GM18870 (cell line): ENCODE measurements around the gene SELENOW.
"Not testable (repeated sequence)": the region's sequence is repeated elsewhere in the genome, so short reads cannot be mapped to it uniquely, and the experiment has no call there.

Source experiments
- ATAC-seq: cut with Tn5 transposase; IDR thresholded peaks from one replicate; pipeline ENCODE4 v1.9.1; 2021; ENCODE audit warnings: moderate library complexity; ENCODE audit not compliant: unreplicated experiment

The SELENOW gene

GRCh38 chr19:47778049-47778953 lies at the start of gene SELENOW:
Gene SELENOW, plus strand, starts transcription at chr19:47778703. Its CDS starts 83 bp downstream, at chr19:47778786.
- no peak for ATAC-seq

GRCh38 chr19:47729468-47729798 lies 49.1 kb upstream of the SELENOW start:
- ATAC-seq = no peak

- no peak for ATAC-seq
Observed at GRCh38 chr19:47729799-47730520, 48.5 kb upstream of the SELENOW start.

GRCh38 chr19:47730521-47730889 lies 48.0 kb upstream of the SELENOW start:
- no peak for ATAC-seq

- ATAC-seq = no peak
Observed at GRCh38 chr19:47730910-47731309, 47.6 kb upstream of the SELENOW start.

- no peak for ATAC-seq
Observed at GRCh38 chr19:47735131-47735530, 43.4 kb upstream of the SELENOW start.

GRCh38 chr19:47740866-47741519 lies 37.5 kb upstream of the SELENOW start:
- no peak for ATAC-seq

- ATAC-seq = no peak
Observed at GRCh38 chr19:47741544-47742140, 36.9 kb upstream of the SELENOW start.

GRCh38 chr19:47742634-47743033 lies 35.9 kb upstream of the SELENOW start:
- no peak for ATAC-seq

GRCh38 chr19:47745010-47745901 lies 33.2 kb upstream of the SELENOW start, which contains the start of gene NOP53:
Gene NOP53, plus strand, starts transcription at chr19:47745546. Its CDS starts 14 bp downstream, at chr19:47745560.
- ATAC-seq = peak; percentile 71

GRCh38 chr19:47746129-47746528 lies 32.4 kb upstream of the SELENOW start:
- ATAC-seq = not testable (repeated sequence)

- ATAC-seq = no peak
Observed at GRCh38 chr19:47749326-47749725, 29.2 kb upstream of the SELENOW start.

- ATAC-seq = no peak
Observed at GRCh38 chr19:47750752-47751151, 27.8 kb upstream of the SELENOW start.

- ATAC-seq = no peak
Observed at GRCh38 chr19:47752440-47753211, 25.9 kb upstream of the SELENOW start.

- no peak for ATAC-seq
Observed at GRCh38 chr19:47754206-47755064, 24.1 kb upstream of the SELENOW start.

GRCh38 chr19:47755065-47755761 lies 23.3 kb upstream of the SELENOW start:
- ATAC-seq = no peak

- no peak for ATAC-seq
Observed at GRCh38 chr19:47755762-47756626, 22.5 kb upstream of the SELENOW start.
